GM21737 (cell line): Measurements from ENCODE around the gene RSPH6A.

ENCODE experiments used
- ATAC-seq: cut with Tn5 transposase; IDR thresholded peaks from one replicate; pipeline ENCODE4 v1.9.1; 2021; ENCODE audit warnings: mild to moderate bottlenecking, moderate library complexity; ENCODE audit not compliant: unreplicated experiment

Gene RSPH6A

GRCh38 chr19:45781214-45782161 is 33.6 kb downstream of the RSPH6A start:
- ATAC-seq = no peak

GRCh38 chr19:45780448-45781213 is 34.5 kb downstream of the RSPH6A start:
- ATAC-seq = no peak

- ATAC-seq = no peak
Measured at GRCh38 chr19:45780146-45780447, 35.0 kb downstream of the RSPH6A start.

GRCh38 chr19:45779231-45780145 is 35.6 kb downstream of the RSPH6A start:
- ATAC-seq = peak; percentile 62

- ATAC-seq = no peak
Measured at GRCh38 chr19:45778010-45778661, 37.0 kb downstream of the RSPH6A start.

GRCh38 chr19:45777395-45777961 is 37.6 kb downstream of the RSPH6A start:
- no peak for ATAC-seq

- ATAC-seq = no peak
Measured at GRCh38 chr19:45774765-45775164, 40.3 kb downstream of the RSPH6A start.

GRCh38 chr19:45773384-45773783 is 41.7 kb downstream of the RSPH6A start:
- no peak for ATAC-seq

- no peak for ATAC-seq
Measured at GRCh38 chr19:45772912-45773311, 42.2 kb downstream of the RSPH6A start.

GRCh38 chr19:45772130-45772840 is 42.8 kb downstream of the RSPH6A start:
- no peak for ATAC-seq

- no peak for ATAC-seq
Measured at GRCh38 chr19:45771311-45771933, 43.7 kb downstream of the RSPH6A start.

GRCh38 chr19:45770192-45771101 is 44.7 kb downstream of the RSPH6A start:
- peak; percentile 43 for ATAC-seq

GRCh38 chr19:45769821-45770191 is 45.3 kb downstream of the RSPH6A start:
- no peak for ATAC-seq

- ATAC-seq = peak; percentile 49
Measured at GRCh38 chr19:45768984-45769782, 45.9 kb downstream of the RSPH6A start, which contains the start of gene SIX5. Gene SIX5, minus strand, starts transcription at chr19:45769252. Its CDS starts 408 bp downstream, at chr19:45768844.

- no peak for ATAC-seq
Measured at GRCh38 chr19:45768655-45768983, 46.5 kb downstream of the RSPH6A start.

GRCh38 chr19:45767881-45768654 is 47.0 kb downstream of the RSPH6A start:
- ATAC-seq = no peak
